CD4-positive, alpha-beta T cell (primary cell): ENCODE results near the gene MOB1A. TPM values are rescaled to one million over a fixed set of nuclear protein-coding genes. Genes with fewer than 3 reads are reported as not detected.
"Not testable (repeated sequence)": the region's sequence is repeated elsewhere in the genome, so short reads cannot be mapped to it uniquely, and the experiment has no call there.

Experiments used
- ATAC-seq: fragments of 200-7000 bp; cut with Tn5 transposase; one replicate; pipeline ENCODE4 v1.10.0; 2022; ENCODE audit warnings: mild to moderate bottlenecking; ENCODE audit not compliant: poor library complexity
- CTCF ChIA-PET: fragments of 350-600 bp; sonication (Branson Sonifier 250); formaldehyde crosslinking; loops from one replicate; lab custom pipeline; 2021; ENCODE audit warnings: antibody characterized with exemption, inconsistent platforms; lab: Charles Lee
- POLR2A ChIA-PET: fragments of 350-600 bp; sonication (Branson Sonifier 250); formaldehyde crosslinking; loops from one replicate; lab custom pipeline; 2021; ENCODE audit warnings: antibody characterized with exemption, inconsistent platforms; lab: Charles Lee
- DNase-seq, 14 experiments: peaks; one replicate each; pipeline ENCODE4 v3.0.0-alpha.2; 2013 to 2020; ENCODE audit warnings: mixed read lengths in 2 of 14
- H3K27ac ChIP-seq, 2 donors: one replicate each; pipeline versions ENCODE4 v1.5.1 to v1.7.0; 2013; ENCODE audit warnings: low read length in 2 of 2, low read depth in 1 of 2, mild to moderate bottlenecking in 1 of 2
- H3K27me3 ChIP-seq, 2 experiments: 1 replicate in 1 of 2; 2 replicates in 1 of 2; pipeline versions ENCODE4 v1.6.1 to v1.7.0; 2013; ENCODE audit warnings: low read length in 2 of 2, control low read depth in 1 of 2, mild to moderate bottlenecking in 1 of 2, moderate library complexity in 1 of 2; ENCODE audit not compliant: insufficient read depth in 2 of 2, control insufficient read depth in 1 of 2
- H3K36me3 ChIP-seq: one replicate; pipeline ENCODE4 v1.6.1; 2013; ENCODE audit warnings: low read length, control low read depth; ENCODE audit not compliant: insufficient read depth
- H3K4me1 ChIP-seq: one replicate; pipeline ENCODE4 v1.6.1; 2013; ENCODE audit warnings: low read length, control low read depth; ENCODE audit not compliant: insufficient read depth
- H3K4me3 ChIP-seq: one replicate; pipeline ENCODE4 v1.5.1; 2013; ENCODE audit warnings: mild to moderate bottlenecking, low read length, moderate library complexity
- H3K9me3 ChIP-seq, 2 experiments: 1 replicate in 1 of 2; 2 replicates in 1 of 2; pipeline versions ENCODE4 v1.6.1 to v1.7.0; 2013; ENCODE audit warnings: low read length in 2 of 2, mild to moderate bottlenecking in 2 of 2, control low read depth in 1 of 2, moderate library complexity in 1 of 2; ENCODE audit not compliant: control insufficient read depth in 1 of 2, insufficient read depth in 1 of 2
- H3K27ac Mint-ChIP-seq: one replicate; pipeline ENCODE4 v1.8.0; 2020; ENCODE audit warnings: mixed read lengths
- H3K27me3 Mint-ChIP-seq: one replicate; pipeline ENCODE4 v1.8.0; 2021; ENCODE audit warnings: mixed read lengths
- H3K36me3 Mint-ChIP-seq: one replicate; pipeline ENCODE4 v1.8.0; 2021; ENCODE audit warnings: low read depth, mixed read lengths
- H3K4me1 Mint-ChIP-seq: one replicate; pipeline ENCODE4 v1.8.0; 2021; ENCODE audit warnings: low read depth, mixed read lengths
- H3K4me3 Mint-ChIP-seq: one replicate; pipeline ENCODE4 v1.8.0; 2020; ENCODE audit warnings: mild to moderate bottlenecking, mixed read lengths
- H3K9me3 Mint-ChIP-seq: one replicate; pipeline ENCODE4 v1.8.0; 2020; ENCODE audit warnings: mixed read lengths
- CTCF ChIP-seq: fragments of 200-600 bp; IDR thresholded peaks from one replicate; pipeline ENCODE4 v1.8.0; 2022; ENCODE audit warnings: antibody characterized with exemption, mild to moderate bottlenecking
- intact Hi-C, 2 experiments: fragments of 100-400 bp; cut with DNase I in 1 of 2; cut with micrococcal nuclease in 1 of 2; formaldehyde crosslinking; loops; one replicate each; pipeline versions ENCODE4 v1.15.1 to v1.9.0; 2023 to 2025; cut with DNase I, micrococcal nuclease
- total RNA-seq, 174 experiments: library from RNA in 2 of 174; stranded (reverse) in 2 of 174; gene quantifications; one replicate each; pipeline ENCODE4 v1.2.3 and lab custom pipeline; 2021 to 2026

MOB1A gene
- total RNA-seq, 2 experiments from 2014 or later: 150 to 159 TPM

GRCh38 chr2:74216642-74217041, 38.0 kb upstream of the MOB1A start:
- CTCF ChIA-PET: interaction anchor here (0.9 to 1.0 kb wide), 2 partner anchors 10 to 147 kb away, joined by 3 read pairs; no protein-coding TSS in a partner anchor
- POLR2A ChIA-PET: interaction anchor here (1.2 kb wide), 1 partner anchor 38 kb away, joined by 6 read pairs; the partner anchor contains the start of gene MOB1A

GRCh38 chr2:74215771-74216170, 37.1 kb upstream of the MOB1A start:
- H3K27ac ChIP-seq, H3K4me1 Mint-ChIP-seq, H3K4me1 ChIP-seq, intact Hi-C loops, H3K27me3 ChIP-seq, H3K4me3 Mint-ChIP-seq, H3K4me3 ChIP-seq, H3K27ac Mint-ChIP-seq, DNase-seq, H3K27me3 Mint-ChIP-seq, H3K9me3 Mint-ChIP-seq, H3K9me3 ChIP-seq, ATAC-seq: not testable (repeated sequence)
- H3K36me3 ChIP-seq: peaks cover 43% of the 10 kb centered on the region
- CTCF ChIA-PET: interaction anchor here (1.0 kb wide), 1 partner anchor 9 kb away, joined by 3 read pairs; no protein-coding TSS in a partner anchor
- H3K36me3 Mint-ChIP-seq: peaks cover 68% of the 10 kb centered on the region
- POLR2A ChIA-PET: interaction anchor here (0.6 to 1.2 kb wide), 2 partner anchors 16 to 37 kb away, joined by 3 to 6 read pairs; partner anchors contain the start of gene MOB1A

More at GRCh38 chr2:74216642-74217041, 38.0 kb upstream of the MOB1A start:
- no peak overlapping the region for H3K4me3 ChIP-seq
- Mint-ChIP-seq H3K4me1 (no peaks in the 10 kb centered on the region), H3K9me3 (no peaks in the 10 kb centered on the region), H3K27me3 (no peaks in the 10 kb centered on the region), H3K4me3 (no peak overlapping the region), H3K27ac (no peak overlapping the region), H3K36me3 (peaks cover 59% of the 10 kb centered on the region)
- no peak overlapping the region for H3K27ac ChIP-seq
- no peaks in the 10 kb centered on the region for H3K4me1 ChIP-seq
- H3K27me3 ChIP-seq: no peaks in the 10 kb centered on the region
- ATAC-seq (no peak), DNase-seq (no peak)
- peaks cover 35% of the 10 kb centered on the region for H3K36me3 ChIP-seq
- intact Hi-C loops: no loop called here
- no peak for TF ChIP-seq CTCF
- H3K9me3 ChIP-seq: no peaks in the 10 kb centered on the region

DNA sequence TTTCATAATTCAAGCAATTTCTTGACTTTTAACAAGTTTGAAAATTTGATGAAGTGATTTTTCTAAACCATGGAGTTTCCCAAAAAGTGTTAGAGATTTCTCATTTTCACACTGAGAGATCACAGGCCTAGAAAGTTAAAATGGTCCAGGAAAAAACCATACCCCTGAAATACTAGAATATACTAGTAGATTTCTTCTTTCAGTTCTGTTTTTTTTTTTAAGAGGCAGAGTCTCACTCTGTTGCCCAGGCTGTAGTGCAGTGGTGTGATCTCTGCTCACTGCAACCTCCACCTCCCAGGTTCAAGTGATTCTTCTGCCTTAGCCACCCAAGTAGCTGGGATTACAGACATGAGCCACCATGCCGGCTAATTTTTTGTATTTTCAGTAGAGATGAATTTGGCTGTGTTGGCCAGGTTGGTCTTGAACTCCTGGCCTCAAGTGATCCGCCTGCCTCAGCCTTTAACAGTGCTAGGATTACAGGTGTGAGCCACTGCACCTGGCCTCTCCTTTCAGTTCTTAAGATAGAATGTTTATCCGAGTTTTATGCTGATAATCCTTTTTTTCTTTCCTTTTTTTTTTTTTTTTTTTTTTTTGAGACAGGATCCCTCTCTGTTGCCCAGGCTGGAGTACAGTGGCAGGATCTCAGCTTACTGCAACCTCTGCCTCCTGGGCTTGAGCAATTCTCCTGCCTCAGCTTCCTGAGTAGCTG, 34.2 kb upstream of the MOB1A start:
- intact Hi-C loops: no loop called here
- no peak overlapping the region for H3K27ac Mint-ChIP-seq
- CTCF ChIA-PET: interaction anchor here (0.7 kb wide), 1 partner anchor 1319 kb away, joined by 3 read pairs; no protein-coding TSS in a partner anchor
- peaks cover 6% of the 10 kb centered on the region for H3K4me1 Mint-ChIP-seq
- H3K27me3 Mint-ChIP-seq: no peaks in the 10 kb centered on the region
- TF ChIP-seq CTCF: no peak
- ATAC-seq (no peak), DNase-seq (no peak)
- Histone ChIP-seq H3K36me3 (peaks cover 58% of the 10 kb centered on the region), H3K27ac (no peak overlapping the region), H3K27me3 (no peaks in the 10 kb centered on the region), H3K4me1 (no peaks in the 10 kb centered on the region), H3K4me3 (no peak overlapping the region), H3K9me3 (no peaks in the 10 kb centered on the region)
- H3K9me3 Mint-ChIP-seq: no peaks in the 10 kb centered on the region
- POLR2A ChIA-PET: no interaction called here
- H3K4me3 Mint-ChIP-seq: no peak overlapping the region
- H3K36me3 Mint-ChIP-seq: peaks cover 90% of the 10 kb centered on the region
